GM18517 (cell line): Measurements from ENCODE around the gene OR2F1.

ENCODE experiments used
- ATAC-seq: cut with Tn5 transposase; IDR thresholded peaks from one replicate; pipeline ENCODE4 v1.9.1; 2021; ENCODE audit warnings: mild to moderate bottlenecking, moderate library complexity; ENCODE audit not compliant: unreplicated experiment

The OR2F1 gene

DNA sequence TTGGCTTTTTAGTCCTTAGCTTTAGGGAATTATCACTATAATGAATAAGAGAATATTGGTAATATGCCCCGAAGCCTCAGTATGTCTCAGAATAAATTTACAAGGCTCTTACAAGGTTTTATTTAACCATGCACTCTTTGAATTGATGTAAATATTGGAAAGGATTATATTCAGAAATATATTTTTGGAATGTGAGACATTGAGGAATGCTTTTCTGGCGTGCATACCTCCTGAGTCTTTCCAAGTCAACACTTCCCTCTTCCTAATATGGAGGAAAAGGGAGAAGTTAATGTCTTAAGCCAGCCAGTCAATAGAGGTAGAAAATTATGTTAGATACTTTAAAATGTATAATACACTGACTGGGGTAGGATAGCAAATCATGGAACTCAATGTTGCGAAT, 1.2 kb upstream of the OR2F1 start:
- no peak for ATAC-seq

DNA sequence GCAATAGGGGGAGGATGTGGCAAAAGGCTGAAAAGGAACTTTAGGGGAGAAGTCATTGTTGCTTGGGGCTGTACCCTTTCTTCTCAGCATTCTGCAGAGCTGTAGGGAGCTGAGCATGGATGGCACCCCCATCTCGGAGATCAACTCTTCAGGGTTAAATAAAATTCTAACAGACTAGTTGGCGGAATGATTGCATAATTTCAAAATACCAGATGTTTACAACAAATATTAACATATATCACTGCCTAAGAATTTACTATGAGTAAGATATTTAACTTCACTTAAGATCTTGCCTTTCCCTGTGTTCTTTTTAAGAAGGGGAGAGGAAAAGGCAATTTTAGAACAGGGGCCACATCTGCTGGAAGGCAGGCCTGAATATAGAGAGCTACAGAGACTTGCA, 509 bp upstream of the OR2F1 start:
- ATAC-seq, result no peak

DNA sequence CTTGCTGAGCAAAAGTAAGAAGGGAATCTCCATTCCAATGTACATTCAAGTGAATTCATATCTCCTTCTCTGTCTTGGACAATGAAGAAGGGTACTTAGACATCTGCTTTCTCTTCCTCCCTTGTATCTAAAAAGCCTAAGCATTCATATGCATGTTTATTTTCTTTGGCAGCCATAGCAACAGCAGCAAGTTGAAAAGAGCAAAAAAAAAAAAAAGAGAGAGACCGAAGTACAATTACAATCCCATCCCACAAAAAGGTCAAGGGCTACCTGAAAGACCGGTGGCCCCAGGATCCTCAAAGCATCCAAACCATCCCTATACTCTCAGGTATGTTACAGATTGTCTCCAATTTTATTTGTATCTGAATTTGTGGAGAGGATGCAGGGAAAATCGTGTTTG, 4.1 kb downstream of the OR2F1 start:
- no peak for ATAC-seq

DNA sequence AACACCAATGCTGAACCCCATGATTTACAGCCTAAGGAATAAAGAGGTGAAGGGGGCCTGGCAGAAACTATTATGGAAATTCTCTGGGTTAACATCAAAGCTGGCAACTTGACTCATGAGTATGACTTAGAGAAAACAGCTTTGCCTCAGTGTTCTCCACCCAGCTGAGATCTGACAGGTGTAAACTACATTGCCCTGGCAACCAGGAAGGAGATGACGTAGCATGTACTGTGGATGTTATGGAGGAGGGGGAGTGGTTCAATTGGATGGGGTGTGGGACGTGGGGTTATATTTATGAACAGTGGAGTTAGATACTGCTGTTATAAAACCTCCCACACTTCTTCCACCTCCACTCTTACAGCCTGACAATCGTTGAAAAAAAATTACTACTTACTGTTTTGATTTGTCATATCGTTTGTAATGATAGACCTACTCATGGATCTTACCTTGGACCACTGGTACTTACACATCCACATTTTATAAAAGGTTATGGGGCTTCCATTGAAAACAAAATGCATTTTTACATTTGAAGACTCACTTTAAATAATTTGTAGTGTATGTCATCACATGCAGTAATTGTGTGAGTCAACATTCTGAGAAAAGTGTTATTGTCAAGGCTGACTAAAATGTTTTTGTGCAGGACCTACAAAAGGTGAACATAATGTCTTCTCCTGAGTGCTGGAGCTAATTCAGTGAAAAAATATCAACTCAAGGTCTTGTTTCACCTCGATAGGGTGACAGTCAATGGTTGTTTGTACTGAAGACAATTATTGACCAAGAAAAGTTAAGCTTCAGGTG, 6.4 kb downstream of the OR2F1 start:
- no peak for ATAC-seq

DNA sequence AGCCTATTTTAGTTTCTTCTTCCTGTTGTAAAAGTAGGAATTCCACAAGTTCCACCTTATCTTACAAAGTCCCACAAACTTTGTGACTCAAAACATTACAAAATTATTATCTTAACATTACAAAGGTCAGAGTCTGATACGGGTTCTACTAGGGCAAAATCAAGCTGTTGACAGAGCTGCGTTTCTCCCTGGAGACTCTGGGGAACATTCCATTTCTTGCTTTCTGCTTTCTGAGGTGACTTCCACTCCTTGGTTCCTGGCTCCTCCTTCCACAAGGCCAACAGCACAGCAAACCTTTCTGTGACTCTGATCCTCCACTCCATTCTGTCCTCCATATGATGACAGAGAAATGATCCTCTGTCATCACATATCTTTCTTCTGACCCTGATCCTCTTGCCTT, 10.6 kb downstream of the OR2F1 start:
- no peak for ATAC-seq

DNA sequence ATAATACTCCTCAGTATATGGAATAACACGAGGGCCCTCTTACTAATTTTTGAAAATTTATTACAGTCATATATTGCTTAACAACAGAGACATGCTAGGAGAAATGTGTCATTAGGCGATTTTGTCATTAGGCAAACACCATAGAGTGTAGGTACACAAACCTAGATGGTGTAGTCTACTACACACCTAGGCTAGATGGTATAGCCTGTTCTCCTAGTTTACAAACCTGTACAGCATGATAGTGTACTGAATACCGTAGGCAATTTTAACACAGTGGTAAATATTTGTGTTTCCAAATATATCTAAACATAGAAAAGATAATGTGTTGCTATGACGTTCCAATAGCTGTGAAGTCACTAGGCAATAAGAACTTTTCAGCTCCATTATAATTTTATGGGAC, 12.8 kb downstream of the OR2F1 start:
- no peak for ATAC-seq

DNA sequence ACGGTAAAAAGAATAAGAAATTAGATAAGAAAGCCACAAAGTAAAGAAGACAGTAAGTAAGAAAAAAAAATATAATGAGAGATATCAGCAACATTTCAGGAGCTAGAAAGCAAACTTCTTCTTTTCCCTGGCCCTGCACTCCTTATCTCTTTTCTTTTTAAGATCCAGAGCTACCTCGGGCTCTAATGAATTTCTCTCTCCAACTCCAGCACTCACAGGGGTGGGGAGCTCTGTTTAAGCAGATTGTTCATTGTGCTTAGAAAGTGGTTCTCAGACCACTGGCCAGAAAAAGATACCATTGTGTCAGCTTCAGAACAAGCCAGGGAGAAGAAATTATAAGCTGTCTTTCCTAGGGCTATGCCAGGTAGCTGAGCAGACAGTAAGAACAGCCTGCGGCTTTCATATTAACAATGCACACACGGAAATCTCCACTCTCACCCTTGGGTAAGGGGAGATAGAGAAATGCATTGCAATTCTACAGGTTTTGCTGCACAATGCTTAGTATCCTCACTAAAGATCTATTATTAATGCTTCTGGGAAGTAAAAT, 19.3 kb downstream of the OR2F1 start:
- no peak for ATAC-seq

DNA sequence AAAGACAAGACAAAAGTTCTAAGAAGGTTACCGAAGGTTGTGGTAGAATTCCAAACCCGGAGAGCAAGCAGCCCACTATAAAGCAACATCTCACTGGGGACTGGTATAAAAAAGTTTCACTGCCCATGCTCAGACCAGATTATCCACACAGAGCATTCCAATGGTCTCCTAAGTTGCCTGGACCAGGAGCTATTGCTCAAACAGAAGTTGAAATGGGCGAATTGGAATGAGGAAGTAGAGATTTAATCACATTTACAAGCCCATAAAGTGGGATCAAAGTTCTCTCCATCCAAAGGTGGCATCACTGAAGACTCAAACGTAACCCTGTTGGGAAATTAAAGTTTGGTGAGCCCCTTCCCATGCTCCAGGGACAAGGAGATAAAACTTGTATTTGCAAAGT, 19.8 kb downstream of the OR2F1 start:
- no peak for ATAC-seq

DNA sequence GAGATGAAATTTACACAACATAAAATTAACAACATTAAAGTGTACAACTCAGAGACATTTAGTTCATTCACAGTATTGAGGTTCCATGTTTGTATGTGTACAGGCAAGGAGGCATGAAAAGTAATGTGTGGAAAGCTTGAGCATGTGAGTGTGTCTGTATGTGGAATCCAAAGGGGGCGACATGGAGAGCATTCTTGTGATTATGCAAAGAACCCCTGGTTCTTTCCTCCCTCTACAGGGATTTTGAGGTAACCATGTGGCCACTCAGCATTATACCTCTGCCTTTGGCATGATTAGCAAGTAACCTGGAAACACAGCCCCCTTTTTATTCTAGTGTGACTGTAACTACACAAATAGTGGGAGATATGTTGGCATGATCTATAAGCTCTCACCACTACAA, 21.0 kb downstream of the OR2F1 start:
- no peak for ATAC-seq

DNA sequence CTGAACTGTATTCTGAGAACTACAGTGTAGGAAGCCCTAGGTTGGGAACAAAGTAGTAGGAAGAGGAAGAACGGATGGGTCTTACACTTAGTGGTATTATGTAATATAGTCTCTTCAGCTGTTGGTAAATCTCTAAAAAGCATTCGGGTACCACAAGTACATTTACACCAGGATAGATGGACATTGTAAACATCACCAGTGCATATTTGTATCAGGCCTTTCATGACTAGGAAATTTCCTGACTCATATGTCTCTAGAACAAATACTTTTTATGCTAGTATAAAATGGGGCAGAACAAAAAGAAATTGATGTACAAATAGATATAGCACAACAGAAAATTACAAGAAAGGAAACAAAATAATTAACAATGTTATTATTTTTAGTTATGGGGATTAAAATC, 23.9 kb downstream of the OR2F1 start:
- ATAC-seq, result no peak

DNA sequence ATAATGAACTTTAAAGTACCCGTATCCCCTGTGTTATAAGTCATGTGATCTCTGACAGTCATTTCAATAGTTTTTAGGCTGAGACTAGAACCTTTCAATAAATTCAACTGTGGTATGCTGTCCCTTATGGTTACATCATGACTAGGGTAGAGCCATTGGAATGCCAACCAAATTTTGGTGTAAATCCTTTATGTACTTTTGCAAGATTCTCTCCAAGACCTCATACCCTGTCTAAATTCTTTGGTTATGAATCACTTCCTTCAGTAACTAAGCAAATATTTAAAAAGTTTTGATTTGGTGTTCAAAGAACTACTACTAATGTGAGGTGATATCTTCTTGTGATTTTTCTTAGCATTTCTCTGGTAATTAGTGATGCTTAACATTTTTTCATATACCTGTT, 24.7 kb downstream of the OR2F1 start:
- ATAC-seq, result no peak

DNA sequence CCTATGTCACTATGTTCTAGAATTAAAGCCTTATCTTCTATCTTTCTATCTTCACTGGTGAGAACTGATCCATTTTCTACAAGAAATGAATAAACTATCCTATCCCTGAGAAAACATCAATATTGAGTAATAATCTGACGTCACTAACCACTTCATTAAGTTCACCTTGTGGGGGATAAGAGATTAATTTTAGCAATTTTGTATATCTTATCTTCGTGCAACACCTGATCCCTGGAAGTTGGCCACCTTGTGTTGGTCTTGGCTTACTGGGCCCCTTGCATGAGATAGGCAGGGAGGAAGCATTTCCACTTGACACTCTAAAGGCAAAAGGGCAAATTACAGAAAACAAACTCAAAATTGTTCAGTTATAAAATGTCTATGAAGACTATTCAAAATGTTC, 25.4 kb downstream of the OR2F1 start:
- no peak for ATAC-seq

DNA sequence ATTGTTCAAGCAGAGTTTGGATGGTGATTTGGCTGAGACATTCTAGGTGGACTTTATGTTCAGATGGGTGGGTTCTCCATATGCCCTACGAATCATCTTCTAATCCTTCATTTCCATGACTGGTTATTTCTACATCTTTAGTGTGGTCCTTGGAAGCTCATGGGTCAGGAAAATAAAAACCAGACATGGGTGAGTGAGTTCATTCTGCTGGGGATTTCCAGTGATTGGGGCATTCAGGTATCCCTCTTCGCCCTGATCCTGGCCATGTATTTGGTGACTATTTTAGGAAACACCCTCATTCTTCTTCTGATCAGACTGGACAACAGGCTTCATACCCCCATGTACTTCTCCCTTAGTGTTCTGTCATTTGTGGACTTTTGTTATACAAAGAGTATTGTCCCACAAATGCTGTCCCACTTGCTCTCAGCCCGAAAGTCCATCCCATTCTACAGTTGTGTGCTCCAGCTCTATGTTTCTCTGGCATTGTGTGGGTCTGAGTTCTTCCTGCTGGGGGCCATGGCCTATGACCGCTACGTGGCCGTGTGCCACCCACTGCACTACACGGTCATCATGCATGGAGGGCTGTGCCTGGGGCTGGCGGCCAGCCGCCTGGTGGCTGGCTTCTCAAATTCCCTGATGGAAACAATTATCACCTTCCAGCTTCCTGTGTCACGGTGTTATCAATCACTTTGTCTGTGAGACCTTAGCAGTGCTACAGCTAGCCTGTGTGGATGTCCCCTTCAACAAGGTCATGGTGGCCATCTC, 26.3 kb downstream of the OR2F1 start:
- no peak for ATAC-seq

DNA sequence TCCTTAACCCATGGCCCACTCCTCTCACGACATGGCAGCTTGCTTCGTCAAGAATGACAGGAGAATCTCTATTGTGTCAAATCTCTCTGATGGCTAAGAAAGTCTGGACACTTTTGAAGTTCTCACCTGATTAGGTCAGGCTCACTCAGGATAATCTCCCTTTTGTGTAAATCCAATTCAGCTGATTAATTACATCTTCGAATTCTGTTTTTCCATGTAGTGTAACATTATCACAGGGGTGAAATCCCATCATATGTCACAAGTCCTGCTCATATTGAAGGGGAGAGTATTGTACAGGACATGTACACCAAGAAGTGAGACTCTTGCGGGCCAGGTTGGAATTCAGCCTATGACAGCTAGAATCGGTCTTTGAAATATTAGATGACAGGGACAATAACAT, 29.3 kb downstream of the OR2F1 start:
- ATAC-seq, result no peak

DNA sequence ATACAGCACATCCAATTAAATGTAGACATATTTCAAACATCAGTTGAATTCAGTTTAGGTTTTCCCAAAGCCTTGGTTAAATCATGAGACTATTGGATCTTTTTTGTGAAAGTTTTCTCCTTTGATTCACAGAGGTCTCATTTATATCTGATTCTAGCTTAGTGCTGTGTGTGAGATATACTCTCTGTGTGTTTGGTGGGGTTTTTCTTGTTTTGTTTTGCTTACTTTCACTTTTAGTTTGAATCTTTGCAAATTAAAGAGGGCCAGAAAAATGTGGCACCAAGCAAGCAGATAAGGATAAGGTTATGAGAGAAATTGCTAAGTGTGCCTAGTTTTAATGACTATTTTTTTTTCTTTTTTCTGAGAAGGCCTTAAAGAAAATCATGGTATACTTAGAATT, 32.9 kb downstream of the OR2F1 start:
- peak; percentile 57 for ATAC-seq

DNA sequence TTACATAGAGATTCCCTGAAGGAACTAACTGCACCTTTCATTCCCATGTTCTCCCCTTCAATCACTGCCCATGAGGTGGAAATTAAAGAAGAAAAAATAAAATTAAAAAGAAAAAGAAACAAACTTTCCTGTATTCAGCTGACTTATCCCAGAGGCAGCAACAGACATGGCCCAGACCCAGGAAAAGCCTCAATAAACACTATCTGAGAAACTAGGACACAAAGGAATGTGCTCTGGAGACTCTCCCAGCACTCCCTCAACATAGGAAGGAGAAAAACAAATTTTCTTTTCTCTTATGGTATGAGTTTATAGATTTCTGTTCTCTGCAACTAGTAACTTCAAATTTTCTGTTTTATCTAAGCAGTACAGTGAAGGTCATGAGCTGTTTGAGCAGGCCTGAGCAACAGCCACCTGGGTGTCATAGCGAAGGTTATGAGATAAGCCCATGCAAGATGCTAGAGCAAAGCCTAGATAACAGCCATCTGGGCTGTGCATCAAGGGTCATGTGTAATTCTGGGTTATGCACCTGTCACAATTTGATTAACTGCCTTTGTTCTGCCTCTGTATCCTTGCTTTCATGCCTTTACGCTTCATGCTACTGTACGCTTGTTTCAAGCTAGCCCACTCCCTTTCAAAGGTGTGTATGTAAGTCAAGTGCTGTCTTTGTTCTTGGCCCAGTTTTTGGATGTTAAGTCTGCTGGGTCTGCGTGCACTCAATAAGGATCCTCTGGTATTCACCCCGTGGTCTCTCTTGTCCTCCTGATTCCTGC, 34.5 kb downstream of the OR2F1 start:
- no peak for ATAC-seq

DNA sequence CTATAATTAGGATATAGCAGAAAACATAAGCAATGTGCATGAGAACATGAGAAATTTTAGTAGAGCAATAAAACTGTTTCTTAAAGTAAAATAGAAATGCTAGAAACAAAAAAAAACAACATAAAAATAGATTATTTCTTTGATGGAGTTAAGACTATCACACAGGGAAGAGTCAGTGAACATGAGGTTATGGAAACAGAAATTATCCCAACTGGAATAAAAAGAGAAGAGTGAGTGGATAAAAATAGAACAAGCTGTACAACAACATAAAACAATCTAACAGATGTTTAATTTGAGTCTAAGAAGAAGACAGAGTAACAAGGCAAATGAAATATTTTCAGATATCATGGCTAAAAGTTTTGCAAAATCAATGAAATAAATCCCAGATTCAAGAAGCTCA, 38.0 kb downstream of the OR2F1 start:
- ATAC-seq, result no peak

DNA sequence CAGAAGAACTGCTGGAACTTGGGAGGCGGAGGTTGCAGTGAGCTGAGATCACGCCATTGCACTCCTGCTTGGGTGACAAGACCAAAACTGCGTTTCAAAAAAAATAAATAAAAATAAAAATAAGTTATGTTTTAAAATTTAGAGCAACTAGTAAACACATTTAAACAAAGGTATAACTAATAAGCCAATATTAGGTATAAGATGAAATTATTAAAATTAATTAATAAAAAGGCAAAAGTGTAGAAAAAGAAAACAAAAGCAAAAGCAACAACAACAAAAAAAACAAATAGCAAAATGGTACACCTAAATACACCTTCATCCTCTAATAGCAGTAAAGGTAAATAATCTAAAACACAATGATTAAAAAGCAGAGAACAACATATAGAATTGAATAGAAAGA, 39.3 kb downstream of the OR2F1 start:
- ATAC-seq, result no peak

DNA sequence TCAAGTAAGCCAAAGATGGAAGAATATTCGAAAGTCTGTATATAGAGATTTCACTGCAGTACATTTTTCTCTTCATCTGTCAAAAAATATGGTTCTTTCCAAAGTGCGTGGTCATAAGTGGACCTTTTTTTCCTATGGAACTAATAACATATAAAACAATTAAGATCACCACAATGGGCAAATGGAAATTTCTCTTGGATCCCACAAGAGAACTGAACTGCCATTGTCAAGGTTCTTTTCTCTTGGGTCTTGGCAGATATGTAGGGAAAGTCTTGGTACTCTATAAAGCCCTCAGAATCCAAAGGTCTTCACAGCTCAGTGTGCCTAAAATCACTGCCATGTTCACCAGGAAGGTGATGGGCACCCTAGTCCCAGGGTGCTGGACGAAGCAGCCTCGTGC, 45.4 kb downstream of the OR2F1 start, which contains the start of gene OR6B1:
OR6B1 (plus strand) TSS at position 301 of the 400 bp plus-strand sequence. CDS start 3,677 bp downstream, outside the sequence.
- no peak for ATAC-seq

DNA sequence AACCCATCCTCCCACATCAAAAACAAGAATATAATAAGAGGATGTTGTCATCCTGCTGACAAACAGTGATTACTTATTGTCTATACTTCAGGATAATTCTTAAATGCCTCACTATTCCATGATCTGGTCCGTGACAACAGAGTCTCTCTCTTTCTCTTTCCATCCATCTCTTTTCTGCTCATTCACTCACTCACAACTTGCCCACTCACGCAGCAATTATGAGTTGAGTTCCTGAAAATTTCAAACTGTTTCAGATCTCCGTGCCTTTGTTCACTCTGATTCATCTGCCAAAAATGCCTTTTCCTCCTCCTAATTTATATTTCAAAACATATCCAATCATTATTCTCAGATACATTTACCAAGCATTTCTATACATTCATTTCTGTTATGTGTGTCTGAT, 46.9 kb downstream of the OR2F1 start:
- no peak for ATAC-seq

DNA sequence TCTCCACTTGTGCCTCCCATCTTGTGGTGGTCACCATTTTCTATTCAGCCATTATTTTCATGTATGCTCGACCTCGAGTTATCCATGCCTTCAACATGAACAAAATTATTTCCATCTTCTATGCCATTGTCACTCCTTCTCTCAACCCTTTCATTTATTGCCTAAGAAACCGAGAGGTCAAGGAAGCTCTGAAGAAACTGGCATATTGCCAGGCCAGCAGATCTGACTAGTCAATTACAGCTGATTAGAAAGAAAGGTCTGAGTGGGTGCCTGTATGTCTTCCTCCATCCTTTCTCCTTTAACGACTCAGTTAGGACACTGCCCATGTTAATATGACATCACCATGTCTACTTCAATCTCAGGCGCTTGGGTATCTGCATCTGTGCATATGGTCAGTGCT, 50.1 kb downstream of the OR2F1 start:
- no peak for ATAC-seq
